GM19438 (cell line): ENCODE data around the gene PROC.
"Not testable (repeated sequence)": the region's sequence is repeated elsewhere in the genome, so short reads cannot be mapped to it uniquely, and the experiment has no call there.

Experiments used
- ATAC-seq: cut with Tn5 transposase; IDR thresholded peaks from one replicate; pipeline ENCODE4 v1.9.1; 2021; ENCODE audit warnings: low read depth; ENCODE audit not compliant: unreplicated experiment

Gene PROC

GRCh38 chr2:127425540-127426490 is 7.6 kb downstream of the PROC start:
- no peak for ATAC-seq

DNA sequence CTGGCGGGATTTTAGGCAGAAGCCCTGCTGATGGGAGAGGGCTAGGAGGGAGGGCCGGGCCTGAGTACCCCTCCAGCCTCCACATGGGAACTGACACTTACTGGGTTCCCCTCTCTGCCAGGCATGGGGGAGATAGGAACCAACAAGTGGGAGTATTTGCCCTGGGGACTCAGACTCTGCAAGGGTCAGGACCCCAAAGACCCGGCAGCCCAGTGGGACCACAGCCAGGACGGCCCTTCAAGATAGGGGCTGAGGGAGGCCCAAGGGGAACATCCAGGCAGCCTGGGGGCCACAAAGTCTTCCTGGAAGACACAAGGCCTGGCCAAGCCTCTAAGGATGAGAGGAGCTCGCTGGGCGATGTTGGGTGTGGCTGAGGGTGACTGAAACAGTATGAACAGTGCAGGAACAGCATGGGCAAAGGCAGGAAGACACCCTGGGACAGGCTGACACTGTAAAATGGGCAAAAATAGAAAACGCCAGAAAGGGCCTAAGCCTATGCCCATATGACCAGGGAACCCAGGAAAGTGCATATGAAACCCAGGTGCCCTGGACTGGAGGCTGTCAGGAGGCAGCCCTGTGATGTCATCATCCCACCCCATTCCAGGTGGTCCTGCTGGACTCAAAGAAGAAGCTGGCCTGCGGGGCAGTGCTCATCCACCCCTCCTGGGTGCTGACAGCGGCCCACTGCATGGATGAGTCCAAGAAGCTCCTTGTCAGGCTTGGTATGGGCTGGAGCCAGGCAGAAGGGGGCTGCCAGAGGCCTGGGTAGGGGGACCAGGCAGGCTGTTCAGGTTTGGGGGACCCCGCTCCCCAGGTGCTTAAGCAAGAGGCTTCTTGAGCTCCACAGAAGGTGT is 8.5 kb downstream of the PROC start:
- ATAC-seq = no peak

- ATAC-seq = no peak
Observed at GRCh38 chr2:127427376-127428056, 9.3 kb downstream of the PROC start.

DNA sequence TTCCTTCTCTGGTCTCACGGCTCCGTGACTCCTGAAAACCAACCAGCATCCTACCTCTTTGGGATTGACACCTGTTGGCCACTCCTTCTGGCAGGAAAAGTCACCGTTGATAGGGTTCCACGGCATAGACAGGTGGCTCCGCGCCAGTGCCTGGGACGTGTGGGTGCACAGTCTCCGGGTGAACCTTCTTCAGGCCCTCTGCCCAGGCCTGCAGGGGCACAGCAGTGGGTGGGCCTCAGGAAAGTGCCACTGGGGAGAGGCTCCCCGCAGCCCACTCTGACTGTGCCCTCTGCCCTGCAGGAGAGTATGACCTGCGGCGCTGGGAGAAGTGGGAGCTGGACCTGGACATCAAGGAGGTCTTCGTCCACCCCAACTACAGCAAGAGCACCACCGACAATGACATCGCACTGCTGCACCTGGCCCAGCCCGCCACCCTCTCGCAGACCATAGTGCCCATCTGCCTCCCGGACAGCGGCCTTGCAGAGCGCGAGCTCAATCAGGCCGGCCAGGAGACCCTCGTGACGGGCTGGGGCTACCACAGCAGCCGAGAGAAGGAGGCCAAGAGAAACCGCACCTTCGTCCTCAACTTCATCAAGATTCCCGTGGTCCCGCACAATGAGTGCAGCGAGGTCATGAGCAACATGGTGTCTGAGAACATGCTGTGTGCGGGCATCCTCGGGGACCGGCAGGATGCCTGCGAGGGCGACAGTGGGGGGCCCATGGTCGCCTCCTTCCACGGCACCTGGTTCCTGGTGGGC is 10.0 kb downstream of the PROC start:
- no peak for ATAC-seq

- ATAC-seq = no peak
Observed at GRCh38 chr2:127428815-127429109, 10.5 kb downstream of the PROC start.

GRCh38 chr2:127429291-127429690 is 11.1 kb downstream of the PROC start:
- no peak for ATAC-seq

GRCh38 chr2:127429844-127430425 is 11.7 kb downstream of the PROC start:
- ATAC-seq = no peak

DNA sequence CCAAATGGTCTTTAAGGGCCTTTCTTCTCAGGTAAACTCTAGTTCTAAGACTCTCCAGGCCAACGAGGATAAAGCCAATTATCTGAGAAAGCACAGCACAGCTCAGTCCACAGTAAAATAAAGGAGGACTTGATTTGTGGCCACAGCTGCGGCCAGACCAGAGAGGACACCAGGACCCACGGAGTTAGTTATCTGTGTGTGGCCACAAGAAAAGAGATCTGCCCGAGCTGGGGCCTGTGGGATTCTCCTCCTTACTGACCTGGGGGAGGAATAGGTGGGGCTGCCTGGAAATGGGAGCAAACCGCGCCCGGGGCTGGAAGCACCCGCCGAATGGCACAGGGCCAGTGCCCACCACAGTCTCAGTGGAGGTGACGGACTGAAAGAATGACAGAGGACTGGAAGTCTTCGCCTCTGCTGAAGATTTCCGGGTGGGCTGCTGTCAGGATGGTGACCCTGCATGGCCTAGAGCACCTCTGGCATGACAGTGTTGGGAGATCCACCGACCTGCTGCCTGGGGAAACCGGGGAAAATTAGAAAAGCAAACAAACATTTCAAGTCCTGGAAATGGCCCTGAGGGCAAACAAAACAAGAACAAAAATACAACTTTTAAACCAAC is 13.3 kb downstream of the PROC start:
- ATAC-seq = no peak

DNA sequence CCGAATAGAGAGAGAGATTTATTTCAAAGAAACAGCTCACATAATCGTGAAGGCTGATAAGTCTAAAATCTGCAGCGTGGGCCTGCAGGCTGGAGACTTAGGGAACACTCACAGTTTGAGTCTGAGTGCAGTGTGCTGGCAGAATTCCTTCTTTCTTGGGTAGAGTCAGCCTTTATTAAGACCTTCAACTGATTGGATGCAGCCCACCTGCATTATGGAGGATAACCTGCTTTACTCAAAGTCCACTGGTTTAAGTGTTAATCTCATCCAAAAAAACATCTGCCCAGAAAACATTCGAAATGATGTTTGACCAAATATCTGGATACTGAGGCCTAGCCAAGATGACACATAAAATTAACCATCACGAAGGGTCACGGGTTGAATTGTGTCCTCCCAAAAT is 16.3 kb downstream of the PROC start:
- no peak for ATAC-seq

GRCh38 chr2:127437056-127437455 is 18.8 kb downstream of the PROC start:
- ATAC-seq = no peak

DNA sequence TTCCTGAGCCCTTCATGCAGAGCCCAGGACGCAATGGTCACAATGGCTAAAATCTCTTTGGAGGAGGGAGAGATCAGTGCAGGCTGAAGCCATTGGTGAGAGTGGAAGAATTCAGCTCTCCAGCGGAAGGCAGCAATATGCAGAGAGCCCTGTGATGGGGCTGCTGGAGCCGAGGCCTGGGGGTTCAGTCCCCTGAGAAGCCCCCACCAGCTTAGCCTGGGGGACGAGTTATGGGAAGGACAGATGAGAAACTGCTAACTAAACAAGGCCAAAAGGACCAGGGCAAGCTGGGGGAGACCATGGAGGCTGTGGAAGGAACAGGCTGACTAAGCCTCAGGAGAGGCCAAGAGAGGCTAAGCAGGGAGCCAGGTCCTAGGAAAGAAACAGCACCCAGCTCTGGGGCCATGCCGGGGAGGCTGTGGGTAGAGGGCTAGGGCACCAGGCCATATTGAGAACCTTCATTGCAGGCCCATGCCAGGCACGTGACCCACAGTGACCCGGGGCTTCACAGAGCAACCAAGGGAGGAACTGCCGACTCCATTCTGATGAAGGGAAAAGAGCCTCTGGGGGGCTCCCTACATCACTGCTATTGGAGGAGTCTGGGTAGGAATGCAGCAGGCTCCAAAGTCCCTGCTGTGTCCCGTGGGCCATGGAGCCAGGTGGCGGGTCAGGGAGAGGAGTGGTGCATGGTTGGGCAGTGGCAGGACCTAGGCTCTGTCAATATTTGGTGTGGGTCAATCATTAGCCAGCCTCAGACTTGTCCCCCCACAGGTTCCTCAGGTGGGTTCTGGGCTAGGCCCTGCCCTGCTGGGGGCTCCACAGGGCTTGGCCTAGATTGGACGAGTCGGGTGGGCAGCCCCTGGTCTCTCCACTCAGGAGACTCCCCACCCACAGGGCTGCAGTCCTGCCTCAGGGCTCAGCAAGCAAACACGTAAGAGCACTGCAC is 19.8 kb downstream of the PROC start:
- no peak for ATAC-seq

GRCh38 chr2:127439343-127439742 is 21.1 kb downstream of the PROC start:
- no peak for ATAC-seq

- no peak for ATAC-seq
Observed at GRCh38 chr2:127448526-127448925, 30.3 kb downstream of the PROC start.

DNA sequence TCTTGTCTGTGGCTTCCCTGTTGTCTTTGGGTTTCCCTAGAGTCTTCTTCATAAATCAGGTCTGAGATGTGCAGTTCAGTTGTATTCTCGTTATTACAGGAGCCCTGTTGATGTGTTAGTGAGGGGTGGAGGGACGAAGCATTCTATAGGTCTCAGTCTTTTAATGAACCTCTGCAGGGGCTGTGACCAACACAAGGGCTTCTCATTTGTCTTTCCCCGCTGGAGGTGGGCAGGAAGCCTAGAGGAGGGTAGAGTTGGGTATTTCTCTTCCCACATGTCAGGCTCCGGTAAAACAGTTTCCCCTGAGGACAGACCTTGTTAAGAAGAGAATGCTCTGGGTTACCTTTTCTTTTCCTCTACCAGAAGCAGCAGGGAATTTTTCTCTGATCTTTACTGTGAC is 31.2 kb downstream of the PROC start:
- ATAC-seq = no peak

GRCh38 chr2:127449898-127450297 is 31.7 kb downstream of the PROC start:
- no peak for ATAC-seq

DNA sequence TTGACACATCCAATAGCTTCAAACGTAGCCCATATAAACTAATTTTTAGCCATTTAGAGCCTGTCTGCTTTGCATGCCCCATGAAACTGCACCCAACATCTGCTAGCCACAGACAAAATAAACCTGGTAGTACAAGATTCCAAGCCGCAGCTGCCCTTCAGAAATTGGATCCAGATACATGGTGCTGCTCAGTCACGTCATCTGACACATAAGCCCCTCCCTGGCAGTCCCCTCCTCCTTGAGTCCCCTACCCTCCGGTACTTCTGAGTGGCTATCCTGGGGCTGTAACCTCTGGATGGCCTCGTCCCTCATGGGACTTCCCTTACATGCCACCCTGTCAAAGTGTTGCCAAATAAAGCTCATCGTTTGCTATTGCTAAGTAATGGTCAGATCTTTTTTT is 33.8 kb downstream of the PROC start:
- no peak for ATAC-seq

GRCh38 chr2:127452423-127452822 is 34.2 kb downstream of the PROC start:
- ATAC-seq = not testable (repeated sequence)

GRCh38 chr2:127453013-127453391 is 34.8 kb downstream of the PROC start:
- no peak for ATAC-seq
